AG09319 (cell line): ENCODE measurements around the gene LANCL2.
"Not testable (repeated sequence)": the region's sequence is repeated elsewhere in the genome, so short reads cannot be mapped to it uniquely, and the experiment has no call there.

Experiments used
- DNase-seq: peaks from one replicate; pipeline ENCODE4 v3.0.0-alpha.2; 2010; ENCODE audit warnings: low read depth; ENCODE audit errors: extremely low read depth
- TF ChIP-seq, protein P1 (sequence below): IDR thresholded peaks from 2 replicates; pipeline ENCODE4 v1.5.1; 2011; ENCODE audit warnings: low read depth, mild to moderate bottlenecking, inconsistent platforms, low read length, moderate library complexity

LANCL2 gene

DNA sequence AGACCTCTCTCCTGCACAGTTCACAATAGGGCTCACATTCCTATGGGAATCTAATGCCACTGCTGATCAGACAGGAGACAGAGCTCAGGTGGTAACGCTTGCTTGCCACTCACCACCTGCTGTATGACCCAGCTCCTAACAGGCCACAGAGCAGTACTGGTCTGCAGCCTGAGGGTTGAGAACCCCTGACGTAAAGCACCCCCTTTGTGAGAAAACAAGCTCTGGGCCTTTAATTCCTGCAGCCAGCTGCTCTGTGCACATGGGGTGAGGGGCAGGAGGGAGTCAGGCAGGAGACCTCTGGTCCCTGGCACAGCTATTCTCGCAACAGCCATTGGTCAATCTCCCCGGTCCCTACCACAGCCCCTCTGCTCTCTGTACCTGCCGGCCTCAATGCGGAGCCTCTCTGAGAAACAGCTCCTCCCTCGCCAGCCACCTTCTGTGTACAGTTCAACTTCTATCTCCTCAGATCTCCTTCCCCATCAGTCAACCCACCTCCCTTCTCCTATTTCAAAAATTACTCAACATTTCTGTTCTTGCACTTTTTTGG, 102.0 kb downstream of the LANCL2 start:
- DNase-seq, result no peak
- TF ChIP-seq, protein P1, sequence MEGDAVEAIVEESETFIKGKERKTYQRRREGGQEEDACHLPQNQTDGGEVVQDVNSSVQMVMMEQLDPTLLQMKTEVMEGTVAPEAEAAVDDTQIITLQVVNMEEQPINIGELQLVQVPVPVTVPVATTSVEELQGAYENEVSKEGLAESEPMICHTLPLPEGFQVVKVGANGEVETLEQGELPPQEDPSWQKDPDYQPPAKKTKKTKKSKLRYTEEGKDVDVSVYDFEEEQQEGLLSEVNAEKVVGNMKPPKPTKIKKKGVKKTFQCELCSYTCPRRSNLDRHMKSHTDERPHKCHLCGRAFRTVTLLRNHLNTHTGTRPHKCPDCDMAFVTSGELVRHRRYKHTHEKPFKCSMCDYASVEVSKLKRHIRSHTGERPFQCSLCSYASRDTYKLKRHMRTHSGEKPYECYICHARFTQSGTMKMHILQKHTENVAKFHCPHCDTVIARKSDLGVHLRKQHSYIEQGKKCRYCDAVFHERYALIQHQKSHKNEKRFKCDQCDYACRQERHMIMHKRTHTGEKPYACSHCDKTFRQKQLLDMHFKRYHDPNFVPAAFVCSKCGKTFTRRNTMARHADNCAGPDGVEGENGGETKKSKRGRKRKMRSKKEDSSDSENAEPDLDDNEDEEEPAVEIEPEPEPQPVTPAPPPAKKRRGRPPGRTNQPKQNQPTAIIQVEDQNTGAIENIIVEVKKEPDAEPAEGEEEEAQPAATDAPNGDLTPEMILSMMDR, result no peak

DNA sequence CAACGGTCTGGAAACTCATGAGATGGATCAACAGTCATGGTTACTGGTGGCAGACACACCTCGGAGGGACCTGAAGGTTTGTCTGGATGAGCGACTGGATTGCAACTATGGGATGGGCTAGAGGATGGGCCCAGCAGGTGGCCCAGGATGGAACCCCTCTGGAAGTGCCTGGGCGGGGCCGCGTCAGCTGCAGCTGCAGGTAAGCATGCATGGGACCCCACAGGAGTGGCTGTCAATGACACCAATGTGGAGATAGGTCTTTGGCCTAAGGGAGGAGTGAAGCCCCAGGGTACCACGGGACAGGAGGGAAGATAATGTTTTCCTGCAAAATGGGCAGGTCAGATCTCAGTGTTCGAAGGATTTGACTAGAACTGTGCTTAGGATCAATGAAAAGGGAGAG, 103.4 kb downstream of the LANCL2 start:
- DNase-seq, result no peak
- TF ChIP-seq, protein P1, result no peak

GRCh38 chr7:55469271-55469681, 104.1 kb downstream of the LANCL2 start:
- DNase-seq, result no peak
- TF ChIP-seq, protein P1, result no peak

DNA sequence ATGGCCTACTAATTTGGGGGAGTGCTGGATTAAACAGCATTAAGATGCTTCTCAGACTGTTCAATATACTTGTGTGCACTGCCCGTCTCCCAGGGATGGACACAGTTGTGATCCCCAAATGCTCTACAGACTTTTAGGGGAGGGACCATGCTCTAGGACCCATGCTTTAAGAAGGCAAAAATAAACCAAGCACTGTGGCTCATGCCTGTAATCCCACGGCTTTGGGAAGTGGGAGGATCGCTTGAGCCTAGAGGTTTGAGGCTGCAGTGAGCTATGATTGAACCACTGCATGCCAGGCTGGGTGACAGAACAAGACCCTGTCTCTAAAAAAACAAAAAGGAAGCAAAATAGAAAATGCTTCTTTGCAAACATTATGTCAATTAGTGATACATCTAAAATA, 104.6 kb downstream of the LANCL2 start:
- no peak for DNase-seq
- TF ChIP-seq, protein P1, result no peak

DNA sequence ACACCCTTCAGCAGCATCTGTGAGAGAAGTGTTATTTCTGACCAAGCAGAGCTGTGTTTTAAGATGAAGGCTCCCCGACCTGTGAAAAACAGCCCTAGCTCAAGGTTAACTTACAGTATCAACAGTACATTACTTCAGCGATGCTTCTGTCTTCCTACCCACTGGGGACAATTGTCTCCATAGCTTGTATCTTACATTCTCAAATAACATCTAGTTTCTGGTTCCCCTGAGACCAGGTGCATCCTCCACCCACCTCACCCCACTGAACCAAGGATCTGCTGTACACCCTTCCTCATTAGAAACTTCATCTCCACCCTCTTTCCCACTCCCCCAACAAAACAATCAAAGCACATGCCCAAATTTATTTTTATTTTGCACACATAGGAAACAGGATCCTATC, 105.1 kb downstream of the LANCL2 start:
- TF ChIP-seq, protein P1, result no peak
- no peak for DNase-seq

- not testable (repeated sequence) for DNase-seq
These were observed 106.5 kb downstream of the LANCL2 start for GRCh38 chr7:55471594-55471993.

DNA sequence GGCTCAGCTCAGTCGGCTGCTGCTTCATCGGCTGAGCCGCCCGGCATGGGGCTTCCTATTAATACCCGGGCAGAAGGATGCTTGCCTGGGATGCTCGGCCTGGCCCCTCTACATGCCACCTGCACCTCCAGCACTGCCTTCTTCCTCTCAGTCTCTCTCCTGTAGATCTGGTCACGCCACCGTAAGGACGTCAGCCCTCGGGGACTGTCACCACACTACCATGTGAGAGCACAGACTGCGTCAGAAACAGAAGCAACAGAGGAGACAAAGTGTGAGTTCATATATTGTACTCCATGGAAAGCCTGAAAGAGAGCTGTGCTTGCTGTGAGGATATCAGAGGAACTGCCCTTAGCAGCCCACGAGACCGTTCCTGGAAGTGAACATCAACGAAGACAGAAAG, 107.3 kb downstream of the LANCL2 start:
- not testable (repeated sequence) for DNase-seq

- no peak for DNase-seq
- TF ChIP-seq, protein P1, result no peak
These were observed 108.0 kb downstream of the LANCL2 start for GRCh38 chr7:55472928-55473725.
